DND-41 (cell line): Measurements from ENCODE around the gene DBF4.

ENCODE experiments used
- ATAC-seq: fragments of 200-7000 bp; cut with Tn5 transposase; 3 replicates; pipeline ENCODE4 v1.9.1; 2021; ENCODE audit warnings: low read depth; ENCODE audit not compliant: insufficient read depth
- DNase-seq: peaks from one replicate; pipeline ENCODE4 v3.0.0-alpha.2; 2020
- H2AFZ ChIP-seq: 2 replicates; pipeline ENCODE4 v1.6.0; 2012; ENCODE audit warnings: low read depth, low read length
- H3K27ac ChIP-seq: 2 replicates; pipeline ENCODE4 v1.5.1; 2012; ENCODE audit warnings: low read length, inconsistent platforms
- H3K27me3 ChIP-seq: fragments of 200-600 bp; sonication (generic); 2 replicates; pipeline ENCODE4 v1.6.0; 2012; ENCODE audit warnings: low read length, mild to moderate bottlenecking, inconsistent platforms; ENCODE audit not compliant: insufficient read depth, poor library complexity
- H3K36me3 ChIP-seq: 2 replicates; pipeline ENCODE4 v1.5.1; 2012; ENCODE audit warnings: low read length, inconsistent platforms; ENCODE audit not compliant: insufficient read depth
- H3K4me1 ChIP-seq: 2 replicates; pipeline ENCODE4 v1.5.1; 2012; ENCODE audit warnings: mild to moderate bottlenecking, low read length; ENCODE audit not compliant: insufficient read depth
- H3K4me2 ChIP-seq: 2 replicates; pipeline ENCODE4 v1.6.0; 2012; ENCODE audit warnings: mild to moderate bottlenecking, moderate library complexity, low read length, inconsistent platforms; ENCODE audit not compliant: insufficient read depth
- H3K4me3 ChIP-seq, 2 experiments: fragments of 200-600 bp in 1 of 2; shearing (Covaris generic) in 1 of 2; 2 replicates each; pipeline ENCODE4 v1.5.1; 2012 to 2016; ENCODE audit warnings: inconsistent platforms in 2 of 2, low read length in 2 of 2, mild to moderate bottlenecking in 2 of 2, low read depth in 1 of 2, moderate library complexity in 1 of 2
- H3K79me2 ChIP-seq: 2 replicates; pipeline ENCODE4 v1.6.0; 2012; ENCODE audit warnings: low read length, inconsistent platforms; ENCODE audit not compliant: insufficient read depth
- H3K9ac ChIP-seq: 2 replicates; pipeline ENCODE4 v1.6.0; 2012; ENCODE audit warnings: low read depth, mild to moderate bottlenecking, inconsistent platforms, low read length, moderate library complexity
- H3K9me3 ChIP-seq: 2 replicates; pipeline ENCODE4 v1.5.1; 2012; ENCODE audit warnings: low read length, moderate library complexity, mild to moderate bottlenecking, inconsistent platforms; ENCODE audit not compliant: insufficient read depth, severe bottlenecking
- H4K20me1 ChIP-seq: 2 replicates; pipeline ENCODE4 v1.6.0; 2012; ENCODE audit warnings: low read length; ENCODE audit not compliant: insufficient read depth
- EZH2 ChIP-seq: IDR thresholded peaks from 3 replicates; pipeline ENCODE4 v1.6.1; 2012; ENCODE audit warnings: borderline replicate concordance, low read depth, mild to moderate bottlenecking, moderate library complexity, low read length, inconsistent platforms; ENCODE audit not compliant: severe bottlenecking
- TF ChIP-seq, protein P1 (sequence below): IDR thresholded peaks from 2 replicates; pipeline ENCODE4 v1.5.1; 2012; ENCODE audit warnings: borderline replicate concordance, low read length, moderate library complexity, mild to moderate bottlenecking; ENCODE audit not compliant: poor library complexity, severe bottlenecking; ENCODE audit errors: extremely low read depth

The DBF4 gene

DNA sequence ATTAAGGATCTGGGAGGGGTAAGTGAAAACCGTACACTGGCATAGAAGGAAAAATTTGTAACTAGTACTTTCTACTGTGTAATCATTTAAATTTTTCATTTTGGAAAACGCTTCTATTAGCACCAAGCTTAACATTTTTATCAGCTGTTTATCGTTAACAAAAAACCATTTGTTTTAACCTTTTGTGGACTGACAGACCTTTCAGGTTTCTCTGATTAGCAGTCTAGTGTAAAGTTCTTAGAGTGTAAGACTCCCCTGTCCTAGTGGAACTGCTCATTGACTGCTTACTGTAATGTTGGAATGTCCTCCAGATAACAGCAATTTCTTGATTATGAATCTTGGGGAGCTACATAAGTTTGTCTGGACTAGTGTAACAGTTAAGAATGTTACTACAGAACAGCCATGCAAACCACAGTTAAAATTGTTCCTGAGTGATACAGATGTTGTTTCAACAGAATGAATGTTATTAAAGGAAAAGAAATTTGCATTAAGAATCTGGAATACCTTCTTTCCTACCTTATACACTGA is 2.0 kb downstream of the DBF4 start:
- no peaks in the 10 kb centered on the region for H3K9me3 ChIP-seq
- H4K20me1 ChIP-seq: peaks cover 28% of the 10 kb centered on the region; the same call in 1 of the 2 replicates
- H3K27me3 ChIP-seq: no peaks in the 10 kb centered on the region
- H3K27ac ChIP-seq: peak overlapping the region; percentile 96
- peak overlapping the region; percentile 97 for H3K9ac ChIP-seq
- peak overlapping the region; percentile 86 to 95; a peak in 3 of 4 replicates for H3K4me3 ChIP-seq
- no peak for TF ChIP-seq EZH2
- TF ChIP-seq, protein P1, sequence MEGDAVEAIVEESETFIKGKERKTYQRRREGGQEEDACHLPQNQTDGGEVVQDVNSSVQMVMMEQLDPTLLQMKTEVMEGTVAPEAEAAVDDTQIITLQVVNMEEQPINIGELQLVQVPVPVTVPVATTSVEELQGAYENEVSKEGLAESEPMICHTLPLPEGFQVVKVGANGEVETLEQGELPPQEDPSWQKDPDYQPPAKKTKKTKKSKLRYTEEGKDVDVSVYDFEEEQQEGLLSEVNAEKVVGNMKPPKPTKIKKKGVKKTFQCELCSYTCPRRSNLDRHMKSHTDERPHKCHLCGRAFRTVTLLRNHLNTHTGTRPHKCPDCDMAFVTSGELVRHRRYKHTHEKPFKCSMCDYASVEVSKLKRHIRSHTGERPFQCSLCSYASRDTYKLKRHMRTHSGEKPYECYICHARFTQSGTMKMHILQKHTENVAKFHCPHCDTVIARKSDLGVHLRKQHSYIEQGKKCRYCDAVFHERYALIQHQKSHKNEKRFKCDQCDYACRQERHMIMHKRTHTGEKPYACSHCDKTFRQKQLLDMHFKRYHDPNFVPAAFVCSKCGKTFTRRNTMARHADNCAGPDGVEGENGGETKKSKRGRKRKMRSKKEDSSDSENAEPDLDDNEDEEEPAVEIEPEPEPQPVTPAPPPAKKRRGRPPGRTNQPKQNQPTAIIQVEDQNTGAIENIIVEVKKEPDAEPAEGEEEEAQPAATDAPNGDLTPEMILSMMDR: no peak
- peak overlapping the region; percentile 94 for H3K4me2 ChIP-seq
- DNase-seq: no peak
- peaks cover 63% of the 10 kb centered on the region for H3K4me1 ChIP-seq
- ATAC-seq: no peak
- H2AFZ ChIP-seq: no peak overlapping the region
- H3K79me2 ChIP-seq: peaks cover 99% of the 10 kb centered on the region
- peaks cover 54% of the 10 kb centered on the region for H3K36me3 ChIP-seq

DNA sequence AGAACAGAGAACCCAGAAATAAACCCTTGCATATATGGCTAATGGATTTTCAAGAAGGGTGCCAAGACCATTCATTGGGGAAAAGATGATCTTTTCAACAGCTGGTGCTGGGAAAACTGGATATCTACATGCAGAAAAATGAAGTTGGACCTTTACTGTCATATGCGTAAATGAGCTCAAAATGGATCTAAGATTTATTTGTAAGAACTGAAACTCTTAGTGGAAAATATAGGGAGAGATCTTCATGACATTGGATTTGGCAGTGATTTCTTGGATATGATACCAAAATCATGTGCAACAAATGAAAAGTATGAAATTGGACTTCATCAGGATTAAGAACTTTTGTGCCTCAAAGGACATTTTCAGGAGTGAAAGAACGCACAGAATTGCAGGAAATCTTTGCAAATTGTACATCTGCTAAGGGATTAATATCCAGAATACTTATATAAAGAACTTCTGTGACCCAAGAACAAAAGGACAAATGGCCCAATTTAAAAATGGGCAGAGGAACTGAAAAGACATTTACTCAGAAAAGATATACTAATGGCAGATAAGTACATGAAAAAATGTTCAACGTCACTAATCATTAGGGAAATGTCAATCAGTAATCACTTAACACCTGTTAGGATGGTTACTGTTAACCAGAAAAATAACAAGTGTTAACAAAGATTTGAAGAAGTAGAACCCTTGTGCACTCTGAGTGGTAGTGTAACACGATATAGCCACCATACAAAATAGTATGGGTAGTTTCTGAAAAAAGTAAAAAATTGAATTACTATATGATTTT is 6.1 kb downstream of the DBF4 start:
- H3K9me3 ChIP-seq: no peaks in the 10 kb centered on the region
- no peak overlapping the region for H3K27ac ChIP-seq
- H3K4me1 ChIP-seq: peaks cover 46% of the 10 kb centered on the region
- peaks cover 28% of the 10 kb centered on the region; the same call in 1 of the 2 replicates for H4K20me1 ChIP-seq
- peaks cover 96% of the 10 kb centered on the region for H3K79me2 ChIP-seq
- H2AFZ ChIP-seq: no peak overlapping the region
- H3K36me3 ChIP-seq: peaks cover 83% of the 10 kb centered on the region
- no peak for ATAC-seq
- peak overlapping the region; percentile 94; the same call in 1 of the 2 replicates for H3K4me2 ChIP-seq
- no peaks in the 10 kb centered on the region for H3K27me3 ChIP-seq
- no peak for TF ChIP-seq EZH2
- TF ChIP-seq, protein P1: no peak
- H3K4me3 ChIP-seq: no peak overlapping the region
- DNase-seq: no peak
- H3K9ac ChIP-seq: 0 out of 2 replicates have a peak overlapping the region, but pooled peaks have one; percentile 18

DNA sequence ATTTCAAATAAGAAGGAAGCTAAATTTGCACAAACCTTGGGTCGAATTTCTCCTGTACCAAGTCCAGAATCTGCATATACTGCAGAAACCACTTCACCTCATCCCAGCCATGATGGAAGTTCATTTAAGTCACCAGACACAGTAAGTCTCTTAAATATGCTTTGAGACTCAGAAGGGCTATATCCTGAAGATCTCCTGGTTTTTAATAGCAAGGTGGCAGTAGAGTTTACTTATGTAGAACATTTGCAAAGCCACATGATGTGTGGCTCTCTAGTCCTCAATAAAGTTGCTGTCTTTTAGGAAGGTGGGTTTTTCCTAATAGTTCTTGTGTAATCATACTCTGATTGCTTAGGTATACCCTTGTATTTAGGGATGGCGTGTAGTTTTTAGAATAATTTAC is 8.7 kb downstream of the DBF4 start:
- ATAC-seq: peak; percentile 42; the same call in 1 of the 3 replicates
- no peak overlapping the region for H3K4me3 ChIP-seq
- no peaks in the 10 kb centered on the region for H3K27me3 ChIP-seq
- TF ChIP-seq EZH2: no peak
- TF ChIP-seq, protein P1: no peak
- no peak overlapping the region for H2AFZ ChIP-seq
- H3K36me3 ChIP-seq: peaks cover 90% of the 10 kb centered on the region
- H3K9ac ChIP-seq: no peak overlapping the region
- H3K9me3 ChIP-seq: no peaks in the 10 kb centered on the region
- H3K27ac ChIP-seq: no peak overlapping the region
- peaks cover 24% of the 10 kb centered on the region for H3K4me1 ChIP-seq
- DNase-seq: no peak
- peaks cover 94% of the 10 kb centered on the region for H3K79me2 ChIP-seq
- no peak overlapping the region for H3K4me2 ChIP-seq
- H4K20me1 ChIP-seq: peaks cover 11% of the 10 kb centered on the region; the same call in 1 of the 2 replicates
